Activated naive CD4-positive, alpha-beta T cell treated with anti-CD3 and anti-CD28 coated beads, Interleukin-2, amount 50 U/mL, for 24 hours (primary cell): ENCODE results near the gene ASTN1.

Experiments used
- H3K27ac Mint-ChIP-seq: one replicate; pipeline ENCODE4 v1.8.0; 2021; ENCODE audit warnings: mild to moderate bottlenecking, mixed read lengths
- H3K27me3 Mint-ChIP-seq: one replicate; pipeline ENCODE4 v1.8.0; 2021; ENCODE audit warnings: mixed read lengths
- H3K36me3 Mint-ChIP-seq: one replicate; pipeline ENCODE4 v1.8.0; 2021; ENCODE audit warnings: mixed read lengths
- H3K4me1 Mint-ChIP-seq: one replicate; pipeline ENCODE4 v1.8.0; 2021; ENCODE audit warnings: mixed read lengths
- H3K4me3 Mint-ChIP-seq: one replicate; pipeline ENCODE4 v1.8.0; 2021; ENCODE audit warnings: mild to moderate bottlenecking, mixed read lengths
- H3K9me3 Mint-ChIP-seq: one replicate; pipeline ENCODE4 v1.8.0; 2021; ENCODE audit warnings: mixed read lengths

Gene ASTN1

GRCh38 chr1:177045151-177045550, 119.4 kb downstream of the ASTN1 start:
- no peak overlapping the region for H3K27ac Mint-ChIP-seq
- H3K4me3 Mint-ChIP-seq, result no peak overlapping the region
- H3K27me3 Mint-ChIP-seq, result peaks cover 3% of the 10 kb centered on the region
- no peaks in the 10 kb centered on the region for H3K36me3 Mint-ChIP-seq
- H3K9me3 Mint-ChIP-seq, result no peaks in the 10 kb centered on the region
- H3K4me1 Mint-ChIP-seq, result no peaks in the 10 kb centered on the region

GRCh38 chr1:177044390-177044789, 120.1 kb downstream of the ASTN1 start:
- H3K27ac Mint-ChIP-seq, result no peak overlapping the region
- H3K27me3 Mint-ChIP-seq, result peaks cover 2% of the 10 kb centered on the region
- no peaks in the 10 kb centered on the region for H3K4me1 Mint-ChIP-seq
- no peaks in the 10 kb centered on the region for H3K36me3 Mint-ChIP-seq
- H3K4me3 Mint-ChIP-seq, result no peak overlapping the region
- H3K9me3 Mint-ChIP-seq, result no peaks in the 10 kb centered on the region

GRCh38 chr1:177043597-177043996, 120.9 kb downstream of the ASTN1 start:
- Mint-ChIP-seq H3K4me1 (no peaks in the 10 kb centered on the region), H3K36me3 (no peaks in the 10 kb centered on the region), H3K27me3 (peaks cover 1% of the 10 kb centered on the region), H3K4me3 (no peak overlapping the region), H3K9me3 (no peaks in the 10 kb centered on the region), H3K27ac (no peak overlapping the region)

GRCh38 chr1:177035586-177035985, 128.9 kb downstream of the ASTN1 start:
- no peak overlapping the region for H3K4me3 Mint-ChIP-seq
- H3K36me3 Mint-ChIP-seq, result no peaks in the 10 kb centered on the region
- no peaks in the 10 kb centered on the region for H3K9me3 Mint-ChIP-seq
- H3K27ac Mint-ChIP-seq, result no peak overlapping the region
- H3K4me1 Mint-ChIP-seq, result no peaks in the 10 kb centered on the region
- no peaks in the 10 kb centered on the region for H3K27me3 Mint-ChIP-seq

- H3K9me3 Mint-ChIP-seq, result no peaks in the 10 kb centered on the region
- H3K36me3 Mint-ChIP-seq, result no peaks in the 10 kb centered on the region
- H3K4me3 Mint-ChIP-seq, result no peak overlapping the region
- no peaks in the 10 kb centered on the region for H3K4me1 Mint-ChIP-seq
- no peaks in the 10 kb centered on the region for H3K27me3 Mint-ChIP-seq
- H3K27ac Mint-ChIP-seq, result no peak overlapping the region
These were observed 130.9 kb downstream of the ASTN1 start for GRCh38 chr1:177033628-177034027.

- H3K4me1 Mint-ChIP-seq, result no peaks in the 10 kb centered on the region
- no peaks in the 10 kb centered on the region for H3K9me3 Mint-ChIP-seq
- H3K27ac Mint-ChIP-seq, result no peak overlapping the region
- H3K27me3 Mint-ChIP-seq, result no peaks in the 10 kb centered on the region
- no peak overlapping the region for H3K4me3 Mint-ChIP-seq
- no peaks in the 10 kb centered on the region for H3K36me3 Mint-ChIP-seq
These were observed 132.1 kb downstream of the ASTN1 start for GRCh38 chr1:177032434-177032833.

GRCh38 chr1:177024623-177025022, 139.9 kb downstream of the ASTN1 start:
- Mint-ChIP-seq H3K27me3 (no peaks in the 10 kb centered on the region), H3K9me3 (peaks cover 4% of the 10 kb centered on the region), H3K36me3 (no peaks in the 10 kb centered on the region), H3K27ac (no peak overlapping the region), H3K4me1 (no peaks in the 10 kb centered on the region), H3K4me3 (no peak overlapping the region)

- H3K4me3 Mint-ChIP-seq, result no peak overlapping the region
- no peaks in the 10 kb centered on the region for H3K27me3 Mint-ChIP-seq
- H3K4me1 Mint-ChIP-seq, result no peaks in the 10 kb centered on the region
- H3K27ac Mint-ChIP-seq, result no peak overlapping the region
- H3K9me3 Mint-ChIP-seq, result peaks cover 4% of the 10 kb centered on the region
- H3K36me3 Mint-ChIP-seq, result no peaks in the 10 kb centered on the region
These were observed 140.8 kb downstream of the ASTN1 start for GRCh38 chr1:177023726-177024125.

- no peaks in the 10 kb centered on the region for H3K36me3 Mint-ChIP-seq
- no peak overlapping the region for H3K27ac Mint-ChIP-seq
- H3K27me3 Mint-ChIP-seq, result no peaks in the 10 kb centered on the region
- H3K4me3 Mint-ChIP-seq, result no peak overlapping the region
- no peaks in the 10 kb centered on the region for H3K4me1 Mint-ChIP-seq
- H3K9me3 Mint-ChIP-seq, result peaks cover 4% of the 10 kb centered on the region
These were observed 141.3 kb downstream of the ASTN1 start for GRCh38 chr1:177023249-177023648.

GRCh38 chr1:177021687-177022086, 142.8 kb downstream of the ASTN1 start:
- Mint-ChIP-seq H3K9me3 (peaks cover 4% of the 10 kb centered on the region), H3K36me3 (no peaks in the 10 kb centered on the region), H3K4me1 (no peaks in the 10 kb centered on the region), H3K4me3 (no peak overlapping the region), H3K27ac (no peak overlapping the region), H3K27me3 (no peaks in the 10 kb centered on the region)

GRCh38 chr1:177020851-177021589, 143.5 kb downstream of the ASTN1 start:
- Mint-ChIP-seq H3K36me3 (no peaks in the 10 kb centered on the region), H3K4me1 (no peaks in the 10 kb centered on the region), H3K9me3 (peaks cover 4% of the 10 kb centered on the region), H3K27me3 (no peaks in the 10 kb centered on the region), H3K4me3 (no peak overlapping the region), H3K27ac (no peak overlapping the region)

- Mint-ChIP-seq H3K9me3 (peaks cover 9% of the 10 kb centered on the region), H3K27me3 (no peaks in the 10 kb centered on the region), H3K4me3 (no peak overlapping the region), H3K36me3 (no peaks in the 10 kb centered on the region), H3K27ac (no peak overlapping the region), H3K4me1 (no peaks in the 10 kb centered on the region)
These were observed 147.1 kb downstream of the ASTN1 start for GRCh38 chr1:177017287-177017852.

- no peaks in the 10 kb centered on the region for H3K36me3 Mint-ChIP-seq
- peaks cover 4% of the 10 kb centered on the region for H3K9me3 Mint-ChIP-seq
- H3K27me3 Mint-ChIP-seq, result peaks cover 1% of the 10 kb centered on the region
- no peak overlapping the region for H3K27ac Mint-ChIP-seq
- no peaks in the 10 kb centered on the region for H3K4me1 Mint-ChIP-seq
- no peak overlapping the region for H3K4me3 Mint-ChIP-seq
These were observed 150.2 kb downstream of the ASTN1 start for GRCh38 chr1:177014325-177014724.

GRCh38 chr1:177012342-177012925, 152.1 kb downstream of the ASTN1 start:
- H3K27me3 Mint-ChIP-seq, result peaks cover 1% of the 10 kb centered on the region
- peaks cover 4% of the 10 kb centered on the region for H3K9me3 Mint-ChIP-seq
- H3K36me3 Mint-ChIP-seq, result no peaks in the 10 kb centered on the region
- H3K27ac Mint-ChIP-seq, result no peak overlapping the region
- no peaks in the 10 kb centered on the region for H3K4me1 Mint-ChIP-seq
- H3K4me3 Mint-ChIP-seq, result no peak overlapping the region

GRCh38 chr1:177011508-177011907, 153.0 kb downstream of the ASTN1 start:
- Mint-ChIP-seq H3K4me1 (no peaks in the 10 kb centered on the region), H3K4me3 (no peak overlapping the region), H3K9me3 (peaks cover 4% of the 10 kb centered on the region)

GRCh38 chr1:177010211-177010825, 154.2 kb downstream of the ASTN1 start:
- Mint-ChIP-seq H3K9me3 (peaks cover 4% of the 10 kb centered on the region), H3K36me3 (no peaks in the 10 kb centered on the region), H3K27me3 (peaks cover 1% of the 10 kb centered on the region), H3K4me3 (no peak overlapping the region), H3K27ac (no peak overlapping the region), H3K4me1 (no peaks in the 10 kb centered on the region)

More at GRCh38 chr1:177011508-177011907, 153.0 kb downstream of the ASTN1 start:
- no peak overlapping the region for H3K27ac Mint-ChIP-seq
- no peaks in the 10 kb centered on the region for H3K36me3 Mint-ChIP-seq
- H3K27me3 Mint-ChIP-seq, result peaks cover 1% of the 10 kb centered on the region
